Upper lobe of right lung (tissue), 1 donor: ENCODE measurements around the gene TMSB10. TPM values are rescaled to one million over a fixed set of nuclear protein-coding genes. Genes with fewer than 3 reads are reported as not detected.

Experiments
- ATAC-seq: fragments of 200-7000 bp; cut with Tn5 transposase; one replicate; pipeline ENCODE4 v1.9.1; 2020; ENCODE audit warnings: mild to moderate bottlenecking, moderate library complexity
- DNase-seq: peaks from one replicate; pipeline ENCODE4 v3.0.0-alpha.2; 2020
- H3K27ac ChIP-seq: fragments of 200-600 bp; one replicate; pipeline ENCODE4 v1.8.0; 2022
- H3K27me3 ChIP-seq: fragments of 200-600 bp; one replicate; pipeline ENCODE4 v1.8.0; 2022; ENCODE audit warnings: mild to moderate bottlenecking
- H3K36me3 ChIP-seq: fragments of 200-600 bp; one replicate; pipeline ENCODE4 v1.8.0; 2022
- H3K4me1 ChIP-seq: fragments of 200-600 bp; one replicate; pipeline ENCODE4 v1.8.0; 2022
- H3K4me3 ChIP-seq: fragments of 200-600 bp; one replicate; pipeline ENCODE4 v1.8.0; 2022; ENCODE audit warnings: mild to moderate bottlenecking
- H3K9me3 ChIP-seq: fragments of 200-600 bp; one replicate; pipeline ENCODE4 v1.8.0; 2022
- intact Hi-C: fragments of 100-400 bp; cut with DNase I; formaldehyde crosslinking; loops from one replicate; pipeline ENCODE4 v1.11.0; 2022
- total RNA-seq: library from RNA; stranded (reverse); fragmentation: NEBNext Ultra II Directional; extraction: Animal tissue kit (Norgen Biotek cat#: 25700); gene quantifications from one replicate; pipeline ENCODE4 v1.2.1, GENCODE V29; 2021
- TF ChIP-seq, protein P1 (sequence below): fragments of 200-600 bp; IDR thresholded peaks from one replicate; pipeline ENCODE4 v1.8.0; 2022; ENCODE audit warnings: antibody characterized with exemption
- donor health status: DM: no; HTN: yes; CAD: no; lungs with severe emphysema.

Gene TMSB10
- total RNA-seq, 1 donor from 2014 or later: 1,558 TPM

GRCh38 chr2:84901593-84902120, 3.8 kb upstream of the TMSB10 start:
- intact Hi-C loops: no loop called here
- H3K36me3 ChIP-seq: no peaks in the 10 kb centered on the region
- no peak for DNase-seq
- no peak overlapping the region for H3K27ac ChIP-seq
- TF ChIP-seq, protein P1, sequence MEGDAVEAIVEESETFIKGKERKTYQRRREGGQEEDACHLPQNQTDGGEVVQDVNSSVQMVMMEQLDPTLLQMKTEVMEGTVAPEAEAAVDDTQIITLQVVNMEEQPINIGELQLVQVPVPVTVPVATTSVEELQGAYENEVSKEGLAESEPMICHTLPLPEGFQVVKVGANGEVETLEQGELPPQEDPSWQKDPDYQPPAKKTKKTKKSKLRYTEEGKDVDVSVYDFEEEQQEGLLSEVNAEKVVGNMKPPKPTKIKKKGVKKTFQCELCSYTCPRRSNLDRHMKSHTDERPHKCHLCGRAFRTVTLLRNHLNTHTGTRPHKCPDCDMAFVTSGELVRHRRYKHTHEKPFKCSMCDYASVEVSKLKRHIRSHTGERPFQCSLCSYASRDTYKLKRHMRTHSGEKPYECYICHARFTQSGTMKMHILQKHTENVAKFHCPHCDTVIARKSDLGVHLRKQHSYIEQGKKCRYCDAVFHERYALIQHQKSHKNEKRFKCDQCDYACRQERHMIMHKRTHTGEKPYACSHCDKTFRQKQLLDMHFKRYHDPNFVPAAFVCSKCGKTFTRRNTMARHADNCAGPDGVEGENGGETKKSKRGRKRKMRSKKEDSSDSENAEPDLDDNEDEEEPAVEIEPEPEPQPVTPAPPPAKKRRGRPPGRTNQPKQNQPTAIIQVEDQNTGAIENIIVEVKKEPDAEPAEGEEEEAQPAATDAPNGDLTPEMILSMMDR: no peak
- H3K4me1 ChIP-seq: peaks cover 23% of the 10 kb centered on the region
- H3K27me3 ChIP-seq: no peaks in the 10 kb centered on the region
- ATAC-seq: no peak
- no peaks in the 10 kb centered on the region for H3K9me3 ChIP-seq
- H3K4me3 ChIP-seq: no peak overlapping the region

- H3K9me3 ChIP-seq: no peaks in the 10 kb centered on the region
- H3K27me3 ChIP-seq: no peaks in the 10 kb centered on the region
- no peaks in the 10 kb centered on the region for H3K36me3 ChIP-seq
- ATAC-seq (no peak), DNase-seq (no peak)
- intact Hi-C loops: no loop called here
- TF ChIP-seq, protein P1: no peak
- no peak overlapping the region for H3K27ac ChIP-seq
- no peak overlapping the region for H3K4me3 ChIP-seq
- H3K4me1 ChIP-seq: peaks cover 23% of the 10 kb centered on the region
Measured at GRCh38 chr2:84902526-84902925, 2.9 kb upstream of the TMSB10 start.

GRCh38 chr2:84904151-84904550, 1.3 kb upstream of the TMSB10 start:
- H3K4me3 ChIP-seq: peak overlapping the region; percentile 92
- no peaks in the 10 kb centered on the region for H3K36me3 ChIP-seq
- ATAC-seq: no peak
- TF ChIP-seq, protein P1: no peak
- intact Hi-C loops: no loop called here
- no peaks in the 10 kb centered on the region for H3K27me3 ChIP-seq
- H3K27ac ChIP-seq: peak overlapping the region; percentile 99
- no peaks in the 10 kb centered on the region for H3K9me3 ChIP-seq
- H3K4me1 ChIP-seq: peaks cover 7% of the 10 kb centered on the region
- DNase-seq: no peak

- peak; percentile 92 for DNase-seq
- TF ChIP-seq, protein P1: no peak
- Histone ChIP-seq H3K36me3 (no peaks in the 10 kb centered on the region), H3K4me1 (peaks cover 6% of the 10 kb centered on the region), H3K9me3 (no peaks in the 10 kb centered on the region), H3K4me3 (peak overlapping the region; percentile 92), H3K27me3 (no peaks in the 10 kb centered on the region), H3K27ac (peak overlapping the region; percentile 99)
- peak; percentile 68 for ATAC-seq
- intact Hi-C loops: no loop called here
Measured at GRCh38 chr2:84904717-84905174, 710 bp upstream of the TMSB10 start.

DNA sequence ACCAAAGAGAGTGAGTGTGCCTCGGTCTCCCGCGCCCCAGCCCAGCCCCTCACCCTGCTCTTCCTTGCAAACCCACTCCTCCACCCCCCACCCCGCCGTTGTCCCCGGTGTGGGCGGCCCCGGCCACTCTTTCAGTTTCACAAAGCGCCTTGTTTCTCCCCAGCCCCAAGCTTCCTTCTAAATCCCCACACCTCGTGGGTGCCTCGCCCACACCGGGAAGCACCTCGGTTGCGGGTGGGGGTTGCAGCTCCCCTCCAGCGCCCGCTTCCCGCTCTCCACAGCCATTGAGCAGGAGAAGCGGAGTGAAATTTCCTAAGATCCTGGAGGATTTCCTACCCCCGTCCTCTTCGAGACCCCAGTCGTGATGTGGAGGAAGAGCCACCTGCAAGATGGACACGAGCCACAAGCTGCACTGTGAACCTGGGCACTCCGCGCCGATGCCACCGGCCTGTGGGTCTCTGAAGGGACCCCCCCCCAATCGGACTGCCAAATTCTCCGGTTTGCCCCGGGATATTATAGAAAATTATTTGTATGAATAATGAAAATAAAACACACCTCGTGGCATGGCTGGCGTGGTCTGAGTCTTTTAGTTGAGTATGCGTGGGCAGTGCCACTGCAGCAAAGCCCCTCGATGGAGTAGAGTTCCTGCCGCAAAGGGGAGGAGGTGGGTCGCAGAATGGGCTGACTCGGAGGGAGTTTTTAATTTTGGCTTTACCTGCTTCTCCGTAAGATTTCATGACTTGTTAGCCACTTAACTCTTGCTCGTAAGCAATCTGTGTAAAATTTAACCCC, 848 bp downstream of the TMSB10 start:
- Histone ChIP-seq H3K4me1 (peaks cover 6% of the 10 kb centered on the region), H3K4me3 (peak overlapping the region; percentile 92), H3K27me3 (no peaks in the 10 kb centered on the region), H3K9me3 (no peaks in the 10 kb centered on the region), H3K27ac (peak overlapping the region; percentile 99), H3K36me3 (no peaks in the 10 kb centered on the region)
- intact Hi-C loops: no loop called here
- ATAC-seq (peak; percentile 34), DNase-seq (peak; percentile 88)
- TF ChIP-seq, protein P1: no peak
